Amygdala (tissue), 56 donors: Measurements from ENCODE around the gene RNF111.

Experiments
- DNase-seq, 56 donors: peaks; one replicate each; lab custom pipeline; 2025; lab: John Stamatoyannopoulos, UW

The RNF111 gene

DNA sequence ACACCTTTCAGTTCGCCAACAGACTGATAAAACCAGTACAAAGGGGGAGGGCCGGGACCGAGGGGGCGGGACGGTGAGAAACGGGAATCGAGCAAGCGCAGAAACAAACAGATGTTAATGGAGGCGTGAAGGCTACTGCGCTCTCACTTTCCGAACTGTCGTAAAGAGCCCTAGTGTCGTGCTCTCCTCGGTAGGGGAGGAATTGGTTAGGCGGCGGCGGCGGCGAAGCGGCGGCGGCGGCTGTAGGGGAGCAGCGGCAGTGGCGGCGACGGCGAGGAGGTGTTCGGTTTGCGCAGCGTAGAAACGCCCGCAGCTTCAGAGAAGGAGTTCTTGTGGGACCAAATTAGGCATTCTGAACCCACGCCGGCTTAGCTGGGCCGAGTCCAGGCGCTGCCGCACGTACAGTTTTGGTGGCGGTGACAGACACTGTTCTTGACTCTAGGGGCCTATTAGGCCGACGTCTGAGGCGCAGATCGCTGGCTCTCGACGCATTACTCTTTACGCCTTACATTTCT, at the start of gene RNF111:
Gene RNF111 (plus strand): TSS at position 173 of the 515 bp plus-strand sequence. CDS start 43,160 bp downstream, outside the sequence.
- peak; percentile 26 to 94 (median 81) for DNase-seq

DNA sequence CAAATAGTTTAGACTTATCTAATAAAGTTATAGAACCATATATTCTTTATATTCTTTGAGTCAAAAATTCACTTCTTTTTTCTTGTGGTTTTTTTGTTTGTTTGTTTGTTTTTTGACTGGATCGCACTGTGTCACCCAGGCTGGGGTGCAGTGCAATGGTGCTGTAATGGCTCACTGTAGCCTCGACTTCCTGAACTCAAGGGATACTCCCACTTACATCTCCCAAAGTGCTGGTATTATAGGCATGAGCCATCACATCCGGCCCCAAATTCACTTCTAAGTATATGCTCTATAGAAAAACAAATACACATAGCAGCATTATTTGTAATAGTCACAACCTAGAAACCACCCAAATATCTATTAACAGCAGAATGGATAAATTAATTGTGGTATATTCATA, 40.3 kb upstream of the RNF111 start:
- no peak for DNase-seq

GRCh38 chr15:58951388-58952007, 36.0 kb upstream of the RNF111 start:
- DNase-seq = no peak

DNA sequence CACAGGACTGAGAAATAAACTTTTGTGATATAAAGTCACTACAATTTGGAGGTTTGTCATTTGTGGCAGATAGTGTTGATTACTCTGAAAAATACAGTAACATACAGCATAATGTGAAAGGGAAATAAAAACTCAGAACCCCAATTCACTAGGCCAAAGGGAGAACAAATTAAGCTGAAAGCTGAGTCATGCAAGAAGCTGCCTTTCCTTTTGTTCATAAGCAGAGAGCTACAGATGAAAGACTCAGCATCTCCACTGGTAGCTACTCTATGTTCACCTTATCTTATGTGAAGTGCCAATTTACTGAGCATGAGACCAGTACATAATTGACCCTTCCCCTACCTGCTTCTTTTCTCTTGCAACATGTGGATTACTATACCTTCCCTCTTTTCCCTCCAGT, 34.7 kb upstream of the RNF111 start:
- no peak for DNase-seq

- DNase-seq = peak in 23 of 56 donors; percentile 2 to 64 (median 7)
Observed at GRCh38 chr15:58957101-58957973, 30.1 kb upstream of the RNF111 start.

DNA sequence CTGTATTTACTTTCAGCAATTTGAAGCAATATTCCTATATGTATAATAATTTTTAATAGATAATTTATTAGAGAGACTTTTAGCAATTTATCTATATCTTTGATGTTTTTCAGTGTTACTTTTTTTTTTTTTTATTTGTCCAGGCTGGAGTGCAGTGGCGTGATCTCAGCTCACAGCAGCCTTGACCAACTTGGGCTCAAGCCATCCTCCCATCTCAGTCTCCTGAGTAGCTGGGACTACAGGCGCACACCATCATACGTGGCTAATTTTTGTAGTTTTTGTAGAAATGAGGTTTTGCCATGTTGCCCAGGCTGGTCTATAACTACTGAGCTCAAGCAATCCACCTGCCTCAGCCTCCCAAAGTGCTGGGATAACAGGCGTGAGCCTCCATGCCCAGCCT, 28.7 kb upstream of the RNF111 start:
- no peak for DNase-seq

DNA sequence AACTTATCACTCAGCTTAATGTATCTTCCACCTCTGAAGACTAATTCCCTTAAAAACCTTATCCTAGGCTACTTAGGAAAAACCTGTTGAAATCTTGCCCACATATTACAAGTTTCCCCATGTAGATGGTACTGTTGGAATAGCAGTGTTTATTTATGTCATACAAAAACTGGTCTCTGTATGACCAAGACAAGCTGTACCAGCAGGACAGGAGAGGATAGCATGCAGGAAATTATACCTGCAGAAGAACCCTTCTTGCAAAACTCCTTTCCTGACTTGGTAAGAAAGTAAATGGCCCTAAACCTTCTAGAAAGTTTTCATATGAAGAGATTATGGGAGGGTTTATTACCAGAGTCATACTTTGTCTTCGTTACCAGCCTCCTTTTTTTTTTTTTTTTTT, 25.3 kb upstream of the RNF111 start:
- DNase-seq = no peak

DNA sequence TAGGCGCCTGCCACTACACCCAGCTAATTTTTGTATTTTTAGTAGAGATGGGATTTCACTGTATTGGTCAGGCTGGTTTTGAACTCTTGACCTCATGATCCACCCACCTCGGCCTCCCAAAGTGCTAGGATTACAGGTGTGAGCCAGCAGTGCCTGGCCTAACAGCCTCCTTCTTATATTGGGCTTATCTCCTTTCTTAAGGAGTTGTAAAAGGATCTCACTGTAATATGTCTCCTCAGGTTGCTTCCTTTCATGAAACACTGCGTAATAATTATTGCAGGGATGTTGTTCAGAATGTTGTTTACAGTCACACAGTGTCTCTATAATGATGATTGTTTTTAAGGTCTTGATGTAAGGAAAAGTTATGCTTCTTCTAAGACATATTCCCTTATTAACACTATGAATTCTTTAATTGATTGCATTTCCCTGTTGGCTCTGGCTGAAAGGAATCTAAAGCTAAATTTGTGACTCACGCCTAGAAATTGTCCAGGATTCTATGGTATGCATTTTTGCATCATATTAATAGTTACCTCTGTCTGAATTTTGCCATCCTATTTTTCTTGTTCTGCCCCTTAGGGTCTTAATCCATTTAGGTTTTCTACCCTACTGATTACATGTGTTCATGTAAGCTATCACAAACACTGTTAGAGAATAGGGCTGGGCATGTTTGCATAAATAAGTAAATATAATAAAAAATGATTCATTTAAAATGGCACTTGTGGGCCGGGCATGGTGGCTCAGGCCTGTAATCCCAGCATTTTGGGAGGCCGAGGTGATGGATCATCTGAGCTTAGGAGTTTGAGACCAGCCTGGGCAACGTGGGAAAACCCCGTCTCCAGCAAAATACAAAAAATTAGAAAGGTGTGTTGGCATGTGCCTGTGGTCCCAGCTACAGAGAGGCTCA, 24.5 kb upstream of the RNF111 start:
- DNase-seq = no peak

DNA sequence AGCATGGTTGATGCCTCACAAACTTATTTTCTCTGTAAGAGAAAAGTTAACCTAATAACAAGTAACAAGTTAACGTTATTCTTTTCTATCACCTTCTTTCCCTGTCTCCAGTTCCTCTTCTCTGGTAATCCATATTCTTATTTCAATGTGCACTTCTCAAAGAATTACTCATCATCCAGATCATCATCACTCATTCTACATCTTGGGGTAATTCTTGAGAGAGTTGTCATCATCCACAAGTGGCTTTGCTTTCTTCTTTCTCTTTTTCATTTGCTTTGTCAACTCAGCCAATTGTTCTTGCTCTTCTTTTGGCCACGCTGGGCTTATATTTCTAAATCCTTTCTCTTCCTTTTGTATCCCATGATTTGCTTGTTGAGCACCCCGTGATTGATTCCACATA, 20.8 kb upstream of the RNF111 start:
- DNase-seq = no peak

- DNase-seq = no peak
Observed at GRCh38 chr15:58967479-58967878, 20.0 kb upstream of the RNF111 start.

DNA sequence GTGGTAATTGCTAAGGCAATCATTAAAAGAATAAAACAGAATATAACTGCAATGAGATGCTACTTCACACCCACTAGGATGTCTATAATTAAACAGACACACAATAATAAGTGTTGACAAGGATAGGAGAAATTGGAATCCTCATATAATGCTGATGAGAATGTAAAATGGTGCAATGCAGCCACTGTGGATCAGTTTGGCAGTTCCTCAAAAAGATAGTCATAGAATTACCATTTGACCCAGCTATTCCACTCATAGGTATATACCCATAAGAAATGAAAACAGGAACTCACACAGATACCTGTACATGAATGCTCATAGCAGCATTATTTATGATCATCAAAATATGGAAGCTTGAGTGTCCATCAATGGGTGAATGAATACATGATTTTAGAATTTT, 9.6 kb upstream of the RNF111 start:
- DNase-seq = no peak

- peak in 1 of 56 donors; percentile 53 for DNase-seq
Observed at GRCh38 chr15:58980351-58980939, 7.0 kb upstream of the RNF111 start.

DNA sequence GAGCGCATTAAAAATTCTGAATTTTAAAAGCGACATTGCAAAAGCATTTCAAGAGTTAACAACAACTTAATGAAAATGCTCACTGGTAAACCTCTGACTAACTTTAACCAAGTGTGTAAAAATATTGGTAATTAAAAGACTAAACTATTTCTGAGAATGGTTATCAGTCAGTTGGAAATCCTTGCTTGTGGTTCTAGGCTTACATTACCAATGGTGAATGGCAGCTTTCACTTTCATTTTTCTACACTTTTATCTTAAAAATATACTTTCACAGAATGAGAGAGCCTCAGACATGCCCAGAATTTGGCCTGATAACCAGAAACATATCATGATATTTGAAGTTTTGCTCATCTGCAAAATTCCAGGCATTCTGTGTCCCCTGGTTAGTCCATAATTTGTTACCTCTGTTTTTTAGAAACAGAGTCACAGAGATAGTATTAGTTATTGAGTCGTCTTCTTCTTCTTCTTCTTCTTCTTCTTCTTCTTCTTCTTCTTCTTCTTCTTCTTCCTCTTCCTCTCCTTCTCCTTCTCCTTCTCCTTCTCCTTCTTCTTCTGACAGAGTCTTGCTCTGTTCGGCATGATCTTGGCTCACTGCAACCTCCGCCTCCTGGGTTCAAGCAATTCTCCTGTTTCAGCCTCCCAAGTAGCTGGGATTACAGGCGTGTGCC, 5.5 kb upstream of the RNF111 start:
- no peak for DNase-seq

DNA sequence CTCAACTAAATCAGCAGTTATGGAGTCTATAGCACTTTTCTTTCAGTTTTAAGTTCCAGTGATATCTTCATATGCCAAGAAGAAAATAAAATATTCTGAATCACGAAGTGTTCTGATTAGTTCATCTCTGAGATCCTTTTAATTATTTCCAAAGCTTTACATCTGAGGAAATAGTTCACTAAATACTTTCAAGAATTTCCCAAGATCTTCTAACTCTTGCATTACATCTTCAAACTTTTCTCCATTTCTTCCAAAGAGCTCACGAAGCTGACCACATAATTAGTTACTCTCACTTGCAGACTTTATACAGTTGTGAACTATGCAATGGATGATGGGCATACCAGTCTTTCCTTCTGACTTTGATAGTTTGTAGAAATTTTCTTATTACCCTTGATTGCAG, 4.2 kb upstream of the RNF111 start:
- DNase-seq = no peak

GRCh38 chr15:58985443-58985842, 2.0 kb upstream of the RNF111 start:
- DNase-seq = no peak

DNA sequence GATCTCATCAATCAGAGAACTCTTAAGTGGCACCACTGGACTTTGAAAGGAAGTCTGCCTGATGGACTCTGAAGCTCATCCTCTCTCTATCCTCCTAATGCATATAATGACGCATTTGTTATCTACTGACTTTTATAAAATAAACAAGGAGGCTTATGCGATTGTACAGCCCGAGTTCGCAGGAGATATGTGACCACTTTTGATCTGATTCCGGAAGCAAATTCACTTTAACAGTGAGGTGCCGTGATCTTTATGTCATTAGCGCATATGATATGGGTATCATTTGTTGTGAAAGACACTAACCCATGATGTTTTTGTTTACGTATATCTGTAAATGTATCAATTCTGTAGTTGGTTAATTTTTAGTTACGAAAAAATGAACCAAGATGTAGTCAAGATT, 427 bp upstream of the RNF111 start:
- peak in 1 of 56 donors; percentile 11 for DNase-seq

DNA sequence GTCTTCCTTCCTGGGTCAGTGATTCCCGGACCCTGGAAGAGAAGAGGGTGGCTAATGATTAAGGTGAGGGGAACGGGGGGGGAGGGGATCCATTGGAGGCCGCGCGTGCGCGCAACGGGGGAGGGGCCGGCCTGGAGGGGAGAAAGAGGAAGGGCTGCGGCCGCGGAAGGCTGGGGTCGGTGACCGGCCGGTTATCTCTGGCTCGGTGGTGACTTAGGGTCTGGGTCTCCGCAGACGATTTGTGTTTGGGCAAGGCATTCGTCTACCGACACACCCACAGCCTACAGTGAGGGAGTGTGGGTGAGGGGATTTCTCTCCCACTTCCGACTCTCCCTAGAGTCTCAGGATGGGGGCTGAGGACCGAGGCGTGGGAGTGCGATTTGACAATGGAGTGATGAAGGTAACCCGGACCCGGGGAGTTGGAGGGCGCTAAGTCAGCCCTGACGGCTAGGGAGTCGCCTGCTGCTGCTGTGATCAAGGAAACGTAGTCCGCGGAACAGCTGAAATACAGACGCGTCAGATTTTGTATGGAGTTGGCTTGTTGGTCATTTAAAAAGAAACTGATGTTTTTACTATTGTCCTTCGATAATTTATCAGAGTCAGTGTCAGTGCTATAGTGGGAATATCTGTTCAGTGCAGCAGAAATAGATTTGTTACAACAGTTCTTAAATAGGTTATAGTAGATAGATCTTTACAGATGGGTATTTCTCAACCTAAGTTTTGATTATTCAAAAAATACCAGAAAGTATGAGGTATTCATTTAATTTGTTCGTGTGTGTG, 733 bp downstream of the RNF111 start:
- peak in 48 of 56 donors; percentile 5 to 87 (median 66) for DNase-seq

GRCh38 chr15:58992181-58992580, 4.7 kb downstream of the RNF111 start:
- DNase-seq = no peak

DNA sequence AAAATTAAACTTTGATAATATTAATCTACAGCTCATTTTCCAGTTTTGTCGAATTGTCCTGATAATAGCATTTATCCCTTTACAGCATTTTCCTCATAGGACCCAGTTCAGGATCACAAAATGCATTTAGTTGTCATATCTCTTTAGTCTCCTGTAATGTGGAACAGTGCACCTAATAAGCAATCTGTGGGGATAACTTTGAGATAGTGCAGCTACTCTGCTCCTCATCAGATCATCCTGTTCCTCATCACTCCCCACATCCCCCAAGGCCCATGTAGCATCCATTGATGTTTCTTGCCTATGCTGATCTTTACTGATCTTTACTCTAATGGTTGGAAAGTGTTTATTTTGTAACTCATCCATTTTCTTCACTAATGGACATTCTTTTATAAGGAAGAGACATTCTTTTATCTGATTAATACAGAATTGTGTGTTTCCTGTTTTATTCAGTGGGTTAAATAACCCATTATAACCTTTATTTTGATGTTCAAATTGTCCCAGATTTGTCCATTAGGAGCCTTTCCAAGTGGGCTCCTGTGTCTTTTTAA, 7.5 kb downstream of the RNF111 start:
- DNase-seq = no peak
